ENCODE data around the gene B3GAT3. TPM values are rescaled to one million over a fixed set of nuclear protein-coding genes. Genes with fewer than 3 reads are reported as not detected.
A peak's percentile ranks its signal among the peaks of the same experiment; 100 is the strongest.
"Not testable (repeated sequence)": the region's sequence is repeated elsewhere in the genome, so short reads cannot be mapped to it uniquely, and the experiment has no call there.

The B3GAT3 gene
- total RNA-seq, 4 donors from 2014 or later, result 8.6 to 17.2 (median 12.9) TPM

- H3K27ac ChIP-seq, result peak overlapping the region in 1 of 4 donors; percentile 9
- no peak for TF ChIP-seq POLR2A (IDR thresholded peaks at IDR 0.05)
- TF ChIP-seq CTCF (IDR thresholded peaks at IDR 0.05), result peak in 1 of 6 experiments; percentile 10
- H3K27me3 ChIP-seq, result no peaks in the 10 kb centered on the region
- no peak for DNase-seq
- intact Hi-C loops (cut with DNase I), result no loop called here
- WGBS, 2 donors, result 55 to 57% methylated on average over 18 of the region's 18 CpGs
- H3K4me3 ChIP-seq, result no peak overlapping the region
- H3K4me1 ChIP-seq, result peaks cover 16 to 63% (median 24%) of the 10 kb centered on the region in 3 donors
- no peaks in the 10 kb centered on the region for H3K9me3 ChIP-seq
- peaks cover 4 to 64% (median 5%) of the 10 kb centered on the region in 3 donors for H3K36me3 ChIP-seq
Observed at GRCh38 chr11:62588966-62589637, 32.7 kb downstream of the B3GAT3 start.

- Histone ChIP-seq H3K4me1 (peaks cover 0 to 32% (median 7%) of the 10 kb centered on the region in 3 donors), H3K36me3 (peaks cover 0 to 85% (median 0%) of the 10 kb centered on the region in 3 donors), H3K27ac (peak overlapping the region in 2 of 4 donors; percentile 10 to 38)
- H3K27me3 ChIP-seq; DNase-seq; intact Hi-C loops (cut with DNase I); H3K4me3 ChIP-seq; H3K9me3 ChIP-seq: not testable (repeated sequence)
- 77 to 83% methylated on average over 5 to 7 of the region's 7 CpGs for WGBS, 2 donors
Observed at GRCh38 chr11:62585356-62585755, 36.4 kb downstream of the B3GAT3 start.

- H3K4me3 ChIP-seq; H3K27me3 ChIP-seq; H3K27ac ChIP-seq; H3K9me3 ChIP-seq; DNase-seq; intact Hi-C loops (cut with DNase I): not testable (repeated sequence)
- Histone ChIP-seq H3K4me1 (peaks cover 0 to 18% (median 4%) of the 10 kb centered on the region in 3 donors), H3K36me3 (peaks cover 0 to 95% (median 9%) of the 10 kb centered on the region in 3 donors)
- 98 to 100% methylated on average over 4 of the region's 4 CpGs for WGBS, 2 donors
Observed at GRCh38 chr11:62581735-62582134, 40.1 kb downstream of the B3GAT3 start.

- H3K4me1 ChIP-seq, result peaks cover 4 to 24% (median 5%) of the 10 kb centered on the region in 3 donors
- no peak for DNase-seq
- no peak overlapping the region for H3K4me3 ChIP-seq
- 89 to 93% methylated on average over 11 of the region's 18 CpGs for WGBS, 2 donors
- TF ChIP-seq CTCF (IDR thresholded peaks at IDR 0.05) (no peak), POLR2A (IDR thresholded peaks at IDR 0.05) (no peak)
- peaks cover 0 to 95% (median 9%) of the 10 kb centered on the region in 3 donors for H3K36me3 ChIP-seq
- H3K27me3 ChIP-seq, result no peaks in the 10 kb centered on the region
- intact Hi-C loops (cut with DNase I), result no loop called here
- no peaks in the 10 kb centered on the region for H3K9me3 ChIP-seq
- H3K27ac ChIP-seq, result no peak overlapping the region
Observed at GRCh38 chr11:62580959-62581715, 40.6 kb downstream of the B3GAT3 start.

- Histone ChIP-seq H3K27me3 (no peaks in the 10 kb centered on the region), H3K4me1 (peaks cover 21 to 34% (median 23%) of the 10 kb centered on the region in 3 donors), H3K27ac (no peak overlapping the region), H3K9me3 (no peaks in the 10 kb centered on the region), H3K36me3 (peaks cover 0 to 86% (median 9%) of the 10 kb centered on the region in 3 donors), H3K4me3 (no peak overlapping the region)
- WGBS, 2 donors, result 82 to 88% methylated on average over 2 of the region's 2 CpGs
- no peak for DNase-seq
- intact Hi-C loops (cut with DNase I), result no loop called here
- TF ChIP-seq CTCF (IDR thresholded peaks at IDR 0.05) (no peak), POLR2A (IDR thresholded peaks at IDR 0.05) (no peak)
Observed at GRCh38 chr11:62579252-62579651, 42.5 kb downstream of the B3GAT3 start.

- no peaks in the 10 kb centered on the region for H3K27me3 ChIP-seq
- no peak overlapping the region for H3K4me3 ChIP-seq
- no peaks in the 10 kb centered on the region for H3K9me3 ChIP-seq
- peaks cover 0 to 79% (median 9%) of the 10 kb centered on the region in 3 donors for H3K36me3 ChIP-seq
- intact Hi-C loops (cut with DNase I), result no loop called here
- no peak for TF ChIP-seq POLR2A (IDR thresholded peaks at IDR 0.05)
- no peak overlapping the region for H3K27ac ChIP-seq
- H3K4me1 ChIP-seq, result peaks cover 21 to 35% (median 23%) of the 10 kb centered on the region in 3 donors
- no peak for DNase-seq
- 95 to 100% methylated on average over 3 to 11 of the region's 11 CpGs for WGBS, 2 donors
Observed at GRCh38 chr11:62578541-62578940, 43.2 kb downstream of the B3GAT3 start.
